Measurements from ENCODE around the gene TMEM80.
A peak's percentile ranks its signal among the peaks of the same experiment; 100 is the strongest.

TMEM80 gene

DNA sequence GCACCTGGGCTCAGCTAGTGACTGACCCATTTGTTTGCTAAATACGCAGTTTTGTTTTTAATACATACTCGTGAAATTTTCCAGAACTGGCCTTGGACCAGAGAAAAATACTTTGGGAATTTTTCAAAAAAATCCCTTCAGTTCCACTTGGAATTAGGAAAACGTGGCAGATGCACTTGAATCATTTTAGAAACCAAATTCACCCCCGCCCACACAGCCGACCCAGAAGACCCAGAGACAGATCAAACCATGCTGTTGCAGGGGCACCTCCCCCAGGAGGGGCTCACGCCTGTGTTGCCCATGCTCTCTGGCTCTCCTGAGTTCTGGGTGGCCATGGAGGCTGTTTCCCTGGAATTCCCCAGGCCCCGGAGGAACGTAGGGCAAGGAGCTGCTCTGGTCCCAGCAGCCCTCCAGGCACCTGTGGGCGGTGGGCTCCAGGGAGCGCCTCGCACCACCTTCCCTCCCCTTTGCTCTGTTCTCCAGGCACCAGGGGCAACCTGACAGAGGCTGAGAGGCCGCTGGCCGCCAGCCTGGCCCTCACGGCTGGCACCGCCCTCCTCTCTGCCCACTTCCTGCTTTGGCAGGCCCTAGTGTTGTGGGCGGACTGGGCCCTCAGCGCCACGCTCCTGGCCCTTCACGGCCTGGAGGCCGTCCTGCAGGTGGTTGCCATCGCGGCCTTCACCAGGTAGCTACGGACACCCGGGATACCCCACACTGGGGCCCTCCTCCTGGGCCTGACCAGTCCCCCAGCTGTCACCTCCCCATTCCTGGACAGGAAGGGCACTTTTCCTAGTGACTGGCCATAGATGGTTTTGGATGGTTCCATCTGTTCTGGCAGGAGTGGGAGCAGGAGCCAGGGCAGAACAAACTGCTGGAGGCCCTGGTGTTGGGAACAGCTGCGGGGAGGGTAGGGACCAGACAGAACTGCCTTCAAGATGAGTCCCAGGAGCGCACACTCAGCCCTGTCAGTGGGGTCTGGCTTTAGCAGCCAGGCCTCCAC is 7.1 kb downstream of the TMEM80 start:
- DNase-seq, result no peak

DNA sequence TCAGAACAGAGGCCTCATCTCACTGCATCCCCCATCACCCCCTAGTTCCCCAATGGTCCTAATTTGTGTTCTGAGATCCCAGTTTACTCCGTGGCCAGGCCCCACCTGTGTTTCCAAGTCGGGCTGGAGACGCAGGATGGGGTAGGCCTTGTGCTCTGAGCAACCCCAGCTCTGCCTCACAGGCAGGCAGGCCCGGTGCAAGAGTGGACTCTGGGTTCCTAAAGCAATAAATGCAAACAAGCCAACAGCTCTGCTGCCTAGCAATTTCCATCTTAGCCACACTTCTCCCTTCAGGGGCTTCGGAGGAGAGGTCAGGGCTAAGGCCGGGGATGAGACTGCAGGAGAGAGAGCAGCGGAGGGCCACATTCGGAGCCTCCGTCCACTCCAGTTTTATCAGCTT is 7.9 kb downstream of the TMEM80 start:
- no peak for DNase-seq

DNA sequence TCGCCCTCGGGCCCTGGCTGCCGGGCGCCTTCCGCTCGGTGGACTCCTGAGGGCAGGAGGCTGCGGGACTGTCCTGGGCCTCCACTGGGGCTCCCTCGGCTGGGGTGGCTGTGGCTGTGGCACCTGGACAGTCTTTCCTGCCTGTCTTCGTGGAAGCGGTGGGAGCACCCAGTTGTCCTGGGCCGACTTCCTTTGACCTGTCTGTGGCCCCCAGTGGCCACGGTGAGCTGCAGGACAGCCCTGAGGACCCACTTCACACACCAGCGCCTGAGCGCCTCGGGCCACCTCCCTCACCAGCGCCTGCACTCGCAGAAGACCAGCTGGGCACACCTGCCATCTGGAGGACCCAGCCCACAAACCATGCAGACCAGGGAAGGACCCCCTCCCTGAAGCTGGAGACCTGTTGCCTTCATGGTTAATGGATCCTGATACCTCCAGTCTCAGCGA is 8.6 kb downstream of the TMEM80 start:
- DNase-seq, result no peak

GRCh38 chr11:704781-705645 is 9.4 kb downstream of the TMEM80 start:
- DNase-seq, result no peak

DNA sequence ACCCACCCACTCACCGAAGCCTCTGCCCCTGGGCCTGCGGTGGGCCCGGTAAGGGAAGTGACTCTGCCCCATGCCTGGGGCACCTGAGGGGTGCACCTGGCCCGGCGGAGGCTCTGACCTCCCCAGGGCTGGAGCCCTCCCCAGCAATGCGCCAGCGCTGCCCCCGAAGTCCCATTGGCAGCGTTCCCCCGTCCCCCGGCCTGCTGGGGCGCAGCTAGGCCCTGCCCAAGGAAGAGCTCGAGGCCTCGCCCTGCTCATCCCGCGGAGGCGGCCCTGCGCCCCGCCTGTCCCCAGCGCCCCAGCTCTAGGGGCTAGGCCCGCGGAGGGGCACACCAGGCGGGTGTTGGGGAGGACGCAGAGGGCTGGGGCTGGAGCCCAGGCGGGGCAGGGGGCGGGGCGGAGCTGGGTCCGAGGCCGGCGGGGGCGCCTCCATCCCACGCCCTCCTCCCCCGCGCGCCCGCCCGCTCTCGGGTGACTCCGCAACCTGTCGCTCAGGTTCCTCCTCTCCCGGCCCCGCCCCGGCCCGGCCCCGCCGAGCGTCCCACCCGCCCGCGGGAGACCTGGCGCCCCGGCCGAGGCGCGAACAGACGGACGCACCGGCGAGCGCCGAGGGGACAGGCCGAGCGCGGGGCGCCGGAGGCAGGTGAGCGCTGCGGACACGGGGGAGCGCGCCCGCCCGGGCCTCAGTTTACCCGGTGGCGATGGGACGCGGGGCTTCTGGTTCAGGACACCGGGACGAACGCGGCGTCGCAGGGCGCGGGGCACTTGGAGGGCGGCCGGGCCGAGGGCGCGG is 10.2 kb downstream of the TMEM80 start, which contains the start of gene EPS8L2:
EPS8L2 (plus strand) TSS at position 586 of the 793 bp plus-strand sequence. CDS start 3,177 bp downstream, outside the sequence.
- DNase-seq, result no peak

DNA sequence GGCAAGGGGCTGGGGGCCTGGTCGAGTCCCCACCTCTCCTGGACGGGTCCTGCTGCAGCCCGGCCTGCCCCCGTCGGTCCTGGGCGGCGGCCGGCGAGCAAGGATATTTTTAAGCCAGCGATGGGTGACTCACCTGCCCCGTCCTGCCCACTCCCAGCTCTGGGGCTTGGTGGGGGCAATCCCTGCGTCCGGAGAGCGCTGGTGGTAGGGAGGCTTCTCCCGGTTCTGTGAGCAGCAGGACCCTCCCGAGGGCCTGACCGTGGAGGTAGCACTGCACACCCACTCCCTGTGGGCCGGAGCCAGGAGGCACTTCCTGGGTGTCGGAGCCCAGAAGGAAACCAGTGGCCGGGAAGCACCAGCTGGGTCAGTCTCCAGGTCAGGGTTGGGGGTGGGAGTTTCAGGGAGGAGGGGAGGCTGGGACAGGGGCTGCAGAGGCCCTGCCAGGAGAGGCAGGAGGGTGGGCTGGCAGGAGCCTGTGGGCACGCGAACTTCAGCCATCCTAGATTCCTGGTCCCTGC is 10.9 kb downstream of the TMEM80 start:
- no peak for DNase-seq

DNA sequence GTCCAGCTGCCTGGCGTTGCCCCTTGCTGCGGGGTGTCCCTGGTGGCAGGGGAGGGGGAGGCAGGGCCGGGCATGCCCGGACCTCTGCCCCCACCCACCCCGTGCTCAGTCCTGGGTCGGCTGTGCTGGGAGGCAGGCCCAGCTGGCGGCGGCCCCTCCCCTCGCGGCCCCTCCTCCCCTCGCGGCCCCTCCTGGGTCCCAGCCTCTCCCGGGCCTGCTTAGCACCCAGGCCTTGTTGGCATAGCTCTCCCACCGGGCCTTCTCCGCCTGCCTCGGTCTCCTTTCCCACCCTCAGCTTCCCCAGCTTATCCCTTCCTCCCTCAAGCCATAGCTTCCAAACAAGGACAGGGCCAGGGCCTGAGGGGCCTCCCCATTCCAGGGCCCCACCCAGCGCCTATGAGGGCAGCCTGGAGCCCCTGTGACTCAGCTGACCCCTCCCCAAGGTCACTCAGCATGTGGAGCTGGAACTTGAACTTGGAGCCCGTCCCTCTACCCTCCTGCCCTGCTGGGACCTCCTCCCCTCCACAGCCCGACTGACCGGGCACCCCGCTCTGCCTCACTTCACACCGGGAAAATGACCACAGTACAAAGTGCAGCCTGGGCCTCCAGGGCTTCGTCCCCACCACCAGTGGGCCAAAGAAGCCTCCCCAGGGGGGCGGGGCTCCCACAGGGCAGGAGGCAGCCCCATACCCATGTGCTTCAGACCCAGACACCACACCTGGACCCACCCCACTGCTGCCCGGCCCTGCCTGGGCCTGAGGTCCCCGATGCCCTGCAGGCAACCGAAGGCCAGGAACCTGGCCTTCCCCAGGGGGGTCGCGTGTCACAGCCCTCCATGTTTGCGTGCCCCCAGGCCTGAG is 11.6 kb downstream of the TMEM80 start:
- no peak for DNase-seq

- DNase-seq, result no peak
Observed at GRCh38 chr11:707817-708420, 12.3 kb downstream of the TMEM80 start.

DNA sequence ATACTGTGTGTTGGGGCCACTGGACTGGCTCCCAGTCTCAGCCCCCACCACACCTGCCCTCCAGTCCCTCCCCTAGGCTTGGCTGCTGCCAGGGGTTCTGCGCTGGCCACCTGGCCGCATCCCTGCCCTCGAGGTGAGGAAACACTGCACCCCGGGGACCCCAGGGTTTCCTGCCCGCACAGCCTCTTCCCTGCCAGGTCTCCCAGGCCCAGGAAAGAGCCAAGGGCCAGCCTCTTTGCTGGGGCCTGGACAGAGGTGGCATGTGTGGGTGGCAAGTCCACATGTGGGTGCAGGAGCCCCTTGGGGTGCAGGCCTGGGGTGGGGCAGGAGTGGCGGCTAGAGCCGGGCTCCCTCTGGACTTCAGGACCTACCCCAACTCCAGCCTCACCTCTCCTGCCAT is 12.9 kb downstream of the TMEM80 start:
- no peak for DNase-seq

GRCh38 chr11:709109-709997 is 13.7 kb downstream of the TMEM80 start:
- no peak for DNase-seq

DNA sequence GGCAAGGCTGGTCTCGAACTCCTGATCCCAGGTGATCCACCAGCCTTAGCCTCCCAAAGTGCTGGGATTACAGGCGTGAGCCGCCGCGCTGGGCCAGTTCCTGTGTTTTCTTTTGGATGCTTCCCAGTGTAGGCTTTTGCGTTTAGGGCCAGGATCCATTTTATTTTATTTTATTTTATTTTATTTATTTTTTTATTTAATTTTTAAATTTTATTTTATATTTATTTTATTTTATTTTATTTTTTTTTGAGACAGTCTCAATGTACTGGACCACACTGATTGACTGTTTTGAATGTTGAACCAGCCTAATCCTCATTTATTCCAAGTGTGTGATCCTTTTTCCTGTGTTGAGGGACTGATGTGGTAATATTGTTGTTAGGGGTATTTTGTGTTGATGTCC is 18.8 kb downstream of the TMEM80 start:
- no peak for DNase-seq

GRCh38 chr11:719214-720016 is 23.8 kb downstream of the TMEM80 start:
- DNase-seq, result no peak

GRCh38 chr11:720017-720641 is 24.5 kb downstream of the TMEM80 start:
- no peak for DNase-seq

- peak; percentile 62 for DNase-seq
Observed at GRCh38 chr11:720642-721246, 25.1 kb downstream of the TMEM80 start.

GRCh38 chr11:721247-721740 is 25.7 kb downstream of the TMEM80 start:
- DNase-seq, result no peak

- DNase-seq, result peak; percentile 43
Observed at GRCh38 chr11:721741-722345, 26.2 kb downstream of the TMEM80 start.

DNA sequence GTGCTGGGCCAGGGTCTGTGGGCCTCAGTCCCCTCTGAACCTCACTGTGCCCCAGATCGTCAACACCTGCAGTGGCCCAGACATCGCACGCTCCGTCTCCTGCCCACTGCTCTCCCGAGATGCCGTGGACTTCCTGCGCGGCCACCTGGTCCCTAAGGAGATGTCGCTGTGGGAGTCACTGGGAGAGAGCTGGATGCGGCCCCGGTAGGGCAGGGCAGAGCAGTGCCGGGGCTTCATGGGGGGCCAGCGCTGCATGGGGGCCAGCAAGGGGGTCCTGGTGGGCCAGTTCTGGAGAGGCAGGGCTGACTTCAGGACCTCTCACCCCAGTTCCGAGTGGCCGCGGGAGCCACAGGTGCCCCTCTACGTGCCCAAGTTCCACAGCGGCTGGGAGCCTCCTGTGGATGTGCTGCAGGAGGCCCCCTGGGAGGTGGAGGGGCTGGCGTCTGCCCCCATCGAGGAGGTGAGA is 26.8 kb downstream of the TMEM80 start:
- DNase-seq, result no peak

Measured in stimulated activated CD4-positive, alpha-beta T cell treated with anti-CD3 and anti-CD28 coated beads, Interleukin-4, amount 100 ng/mL, for 24 hours (primary cell).